NCI-H146 treated with DMSO at 0.1 percent for 48 hours (cell line): ENCODE measurements around the gene SGCA.

Experiments
- DNase-seq: peaks from one replicate; lab custom pipeline; 2025; ENCODE audit not compliant: unreplicated experiment; lab: John Stamatoyannopoulos, UW

SGCA gene

GRCh38 chr17:50166518-50167181 lies 845 bp downstream of the SGCA start:
- DNase-seq = no peak

- no peak for DNase-seq
These were observed 1.6 kb downstream of the SGCA start for GRCh38 chr17:50167371-50167770.

DNA sequence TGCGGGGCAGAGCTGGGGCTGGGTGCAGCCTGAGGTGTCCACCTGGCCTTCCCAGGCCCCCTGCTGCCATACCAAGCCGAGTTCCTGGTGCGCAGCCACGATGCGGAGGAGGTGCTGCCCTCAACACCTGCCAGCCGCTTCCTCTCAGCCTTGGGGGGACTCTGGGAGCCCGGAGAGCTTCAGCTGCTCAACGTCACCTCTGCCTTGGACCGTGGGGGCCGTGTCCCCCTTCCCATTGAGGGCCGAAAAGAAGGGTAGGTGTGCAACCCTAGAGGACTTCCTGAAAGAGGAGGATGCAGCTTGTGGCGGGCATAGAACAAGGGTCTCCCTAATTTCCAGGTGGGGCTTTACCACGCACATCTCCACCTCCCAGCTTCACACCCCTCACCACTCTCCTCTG lies 2.5 kb downstream of the SGCA start:
- DNase-seq = no peak

GRCh38 chr17:50169121-50169764 lies 3.4 kb downstream of the SGCA start:
- DNase-seq = peak; percentile 21

DNA sequence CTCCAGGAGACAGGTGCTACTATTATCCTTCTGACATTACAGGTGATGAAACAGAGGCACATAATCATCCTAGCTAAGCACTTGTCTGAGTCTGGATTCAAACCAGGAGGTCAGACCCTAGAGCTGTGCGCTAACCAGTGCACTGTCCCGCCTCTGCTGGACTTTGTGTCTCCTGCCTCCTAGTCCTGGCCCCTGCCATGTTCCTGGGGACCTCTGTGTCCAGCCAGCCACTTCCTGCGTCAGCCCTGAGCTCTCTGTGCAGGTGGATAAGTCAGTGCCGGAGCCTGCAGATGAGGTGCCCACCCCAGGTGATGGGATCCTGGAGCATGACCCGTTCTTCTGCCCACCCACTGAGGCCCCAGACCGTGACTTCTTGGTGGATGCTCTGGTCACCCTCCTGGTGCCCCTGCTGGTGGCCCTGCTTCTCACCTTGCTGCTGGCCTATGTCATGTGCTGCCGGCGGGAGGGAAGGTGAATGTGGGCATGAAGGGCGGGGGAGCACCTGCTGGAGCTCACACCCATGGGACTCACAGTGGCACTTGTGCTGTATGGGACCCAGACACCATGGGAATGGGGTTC lies 4.2 kb downstream of the SGCA start:
- no peak for DNase-seq

DNA sequence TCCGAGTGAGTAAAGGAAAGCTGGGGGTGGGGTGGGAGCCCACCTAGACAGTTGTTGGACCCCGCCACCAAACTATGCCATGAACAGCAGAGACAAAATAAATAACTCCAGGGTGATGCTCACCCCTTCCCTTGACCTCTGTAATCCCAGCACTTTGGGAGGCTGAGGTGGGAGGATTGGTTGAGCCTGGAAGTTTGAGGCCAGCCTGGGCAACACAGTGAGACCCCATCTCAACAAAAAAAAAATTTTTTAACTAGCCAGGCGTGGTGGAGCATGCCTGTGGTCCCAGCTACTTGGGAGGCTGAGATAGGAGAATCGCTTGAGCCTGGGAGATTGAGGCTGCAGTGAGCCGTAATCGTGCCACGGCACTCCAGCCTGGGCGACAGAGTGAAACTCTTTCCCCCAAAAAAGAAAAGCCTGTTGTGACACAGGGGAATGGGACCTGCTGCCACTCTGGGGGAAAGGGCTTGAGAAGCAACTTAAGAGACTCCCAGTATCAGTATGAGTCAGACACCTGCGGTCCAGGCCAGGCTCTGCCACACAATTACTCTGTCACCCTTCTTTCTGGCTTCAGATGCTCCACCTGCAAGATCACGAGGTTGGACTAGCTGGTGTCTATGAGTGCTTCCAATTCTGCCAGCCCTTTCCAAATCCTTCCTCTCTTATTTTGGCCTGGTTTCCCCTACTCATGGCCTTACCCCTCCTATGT lies 5.0 kb downstream of the SGCA start:
- DNase-seq = no peak

- DNase-seq = no peak
These were observed 5.7 kb downstream of the SGCA start for GRCh38 chr17:50171371-50172071.

DNA sequence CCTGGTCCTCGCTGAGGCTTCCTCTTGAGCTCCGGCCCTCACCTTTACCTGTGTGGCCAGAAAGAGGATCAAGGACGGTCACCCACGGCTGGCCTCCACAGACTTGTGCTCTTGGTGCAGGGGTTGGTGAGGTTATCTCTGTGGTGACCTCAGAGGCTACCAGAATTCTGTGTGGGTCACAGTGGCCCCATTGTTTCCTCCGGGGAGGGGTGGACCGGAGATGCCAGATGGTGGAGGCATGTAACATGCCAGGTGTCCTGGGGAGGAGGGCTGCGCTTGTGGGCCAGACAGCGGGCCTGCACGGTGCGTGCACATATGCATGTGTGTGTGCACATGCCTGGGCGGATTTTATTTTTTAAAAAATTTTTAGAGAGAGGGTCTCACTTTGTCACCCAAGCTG lies 6.3 kb downstream of the SGCA start:
- DNase-seq = no peak

GRCh38 chr17:50172936-50173334 lies 7.1 kb downstream of the SGCA start:
- DNase-seq = no peak

- no peak for DNase-seq
These were observed 7.6 kb downstream of the SGCA start for GRCh38 chr17:50173335-50173941.

DNA sequence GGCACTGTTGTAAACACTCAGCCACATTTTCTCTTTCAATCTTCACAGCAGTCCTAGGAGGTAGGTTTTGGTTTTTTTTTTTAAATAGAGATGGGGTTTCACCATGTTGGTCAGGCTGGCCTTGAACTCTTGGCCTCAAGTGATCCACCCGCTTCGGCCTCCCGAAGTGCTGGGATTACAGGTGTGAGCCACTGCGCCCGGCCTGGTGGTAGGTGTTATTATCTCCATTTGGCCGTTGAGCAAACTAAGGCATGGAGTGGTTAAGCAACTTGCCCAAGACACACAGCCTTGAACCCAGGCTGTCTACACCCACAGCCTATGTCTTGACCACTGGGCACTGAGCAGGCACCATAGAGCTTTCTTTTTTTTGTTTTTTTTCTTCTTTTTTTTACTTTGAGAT lies 8.6 kb downstream of the SGCA start:
- DNase-seq = no peak

GRCh38 chr17:50175035-50175807 lies 9.4 kb downstream of the SGCA start:
- no peak for DNase-seq

GRCh38 chr17:50176559-50177357 lies 11.0 kb downstream of the SGCA start:
- no peak for DNase-seq

DNA sequence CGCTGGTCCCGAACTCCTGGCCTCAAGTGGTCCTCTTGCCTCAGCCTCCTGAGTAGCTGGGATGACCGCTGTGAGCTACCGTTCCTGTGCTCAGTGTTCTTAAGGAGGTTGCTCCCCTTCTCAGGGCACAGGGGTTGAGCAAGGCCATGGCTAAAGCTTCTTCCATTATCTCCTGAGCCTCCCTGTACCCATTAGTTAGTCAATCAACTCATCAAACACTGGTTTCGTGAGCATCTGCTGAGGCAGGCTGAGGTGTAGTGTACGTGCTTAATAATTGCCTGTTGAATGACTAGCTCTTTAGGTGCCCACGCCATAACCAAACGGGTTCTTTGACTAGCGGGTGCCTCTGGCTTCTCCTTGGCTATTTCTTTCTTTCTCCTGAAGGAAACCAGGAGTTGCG lies 11.7 kb downstream of the SGCA start:
- DNase-seq = no peak

- DNase-seq = peak; percentile 47
These were observed 12.4 kb downstream of the SGCA start for GRCh38 chr17:50177983-50178834.

DNA sequence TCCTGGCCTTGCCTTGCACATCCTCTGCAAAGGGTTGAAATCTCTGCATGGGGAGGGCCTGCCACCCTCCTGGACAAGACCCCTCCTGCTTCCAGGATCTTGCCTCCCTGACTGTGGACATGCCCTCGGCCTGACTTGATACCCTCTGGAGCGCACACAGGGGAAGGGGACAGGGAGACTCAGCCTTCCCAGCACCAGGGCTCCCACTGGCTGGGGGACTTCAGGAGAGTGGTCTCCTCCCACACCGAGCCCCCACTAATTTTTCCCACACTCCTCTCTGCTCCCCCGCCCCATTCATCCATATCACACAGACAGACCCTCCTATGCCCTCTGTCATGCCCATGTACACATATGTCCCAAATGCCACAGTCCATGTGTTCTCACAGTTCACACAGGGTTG lies 14.3 kb downstream of the SGCA start:
- no peak for DNase-seq

- no peak for DNase-seq
These were observed 14.8 kb downstream of the SGCA start for GRCh38 chr17:50180620-50181019.

GRCh38 chr17:50181144-50181543 lies 15.3 kb downstream of the SGCA start:
- DNase-seq = no peak
